Osteoblast (primary cell): ENCODE data around the gene LMO3. TPM values are rescaled to one million over a fixed set of nuclear protein-coding genes. Genes with fewer than 3 reads are reported as not detected.

Source experiments
- DNase-seq: peaks from one replicate; pipeline ENCODE4 v3.0.0; 2011; ENCODE audit warnings: low spot score, mixed read lengths; ENCODE audit not compliant: insufficient read length; ENCODE audit errors: missing footprints
- H2AFZ ChIP-seq: 2 replicates; pipeline ENCODE4 v1.6.0; 2011; ENCODE audit warnings: mild to moderate bottlenecking, low read length
- H3K27ac ChIP-seq: 2 replicates; pipeline ENCODE4 v1.5.1; 2011; ENCODE audit warnings: mild to moderate bottlenecking, low read depth, low read length, moderate library complexity
- H3K27me3 ChIP-seq: 2 replicates; pipeline ENCODE4 v1.6.0; 2012; ENCODE audit warnings: mild to moderate bottlenecking, control low read depth, inconsistent platforms, low read length, moderate library complexity; ENCODE audit not compliant: insufficient read depth
- H3K36me3 ChIP-seq: 2 replicates; pipeline ENCODE4 v1.5.1; 2011; ENCODE audit warnings: mild to moderate bottlenecking, low read length, control low read depth, moderate library complexity; ENCODE audit not compliant: insufficient read depth
- H3K4me1 ChIP-seq: 2 replicates; pipeline ENCODE4 v1.5.1; 2011; ENCODE audit warnings: mild to moderate bottlenecking, low read length, control low read depth, moderate library complexity; ENCODE audit not compliant: insufficient read depth
- H3K4me2 ChIP-seq: 2 replicates; pipeline ENCODE4 v1.6.0; 2011; ENCODE audit warnings: mild to moderate bottlenecking, low read length; ENCODE audit not compliant: insufficient read depth
- H3K4me3 ChIP-seq: fragments of 200-600 bp; sonication (generic); 3 replicates; pipeline ENCODE4 v1.5.1; 2012; ENCODE audit warnings: mild to moderate bottlenecking, low read length, inconsistent platforms; ENCODE audit not compliant: insufficient read depth
- H3K79me2 ChIP-seq: 2 replicates; pipeline ENCODE4 v1.6.0; 2012; ENCODE audit warnings: mild to moderate bottlenecking, low read length, control low read depth, inconsistent platforms; ENCODE audit not compliant: insufficient read depth
- H3K9me3 ChIP-seq: 2 replicates; pipeline ENCODE4 v1.5.1; 2011; ENCODE audit warnings: low read depth, low read length, control low read depth
- H4K20me1 ChIP-seq: 2 replicates; pipeline ENCODE4 v1.6.0; 2012; ENCODE audit warnings: mild to moderate bottlenecking, low read length, control low read depth; ENCODE audit not compliant: insufficient read depth
- CTCF ChIP-seq: IDR thresholded peaks from 2 replicates; pipeline ENCODE4 v1.5.1; 2011; ENCODE audit warnings: mild to moderate bottlenecking, low read depth, low read length, moderate library complexity; ENCODE audit errors: extremely low read depth
- total RNA-seq: library from RNA; depleted of rRNA; stranded (reverse); fragments of >200 nt; gene quantifications from 2 replicates; pipeline ENCODE4 v1.2.3, GENCODE V29; 2012

The LMO3 gene
- total RNA-seq, 1 donor: 3.3 TPM

GRCh38 chr12:16560273-16560672 is 45.7 kb downstream of the LMO3 start:
- H3K4me2 ChIP-seq: no peak overlapping the region
- no peak overlapping the region for H3K27ac ChIP-seq
- no peak overlapping the region for H3K4me3 ChIP-seq
- DNase-seq: no peak
- H3K36me3 ChIP-seq: no peaks in the 10 kb centered on the region
- no peak overlapping the region for H2AFZ ChIP-seq
- no peaks in the 10 kb centered on the region for H3K79me2 ChIP-seq
- no peaks in the 10 kb centered on the region for H3K9me3 ChIP-seq
- no peaks in the 10 kb centered on the region for H3K27me3 ChIP-seq
- no peaks in the 10 kb centered on the region for H3K4me1 ChIP-seq
- TF ChIP-seq CTCF: no peak
- no peaks in the 10 kb centered on the region for H4K20me1 ChIP-seq

- no peak for DNase-seq
- no peak for TF ChIP-seq CTCF
Measured at GRCh38 chr12:16555630-16556029, 50.3 kb downstream of the LMO3 start.

GRCh38 chr12:16553457-16553856 is 52.5 kb downstream of the LMO3 start:
- H3K4me2 ChIP-seq: no peak overlapping the region
- no peaks in the 10 kb centered on the region for H3K27me3 ChIP-seq
- no peaks in the 10 kb centered on the region for H3K9me3 ChIP-seq
- H2AFZ ChIP-seq: no peak overlapping the region
- H3K27ac ChIP-seq: no peak overlapping the region
- H3K4me3 ChIP-seq: no peak overlapping the region
- H4K20me1 ChIP-seq: no peaks in the 10 kb centered on the region
- no peaks in the 10 kb centered on the region for H3K4me1 ChIP-seq
- no peaks in the 10 kb centered on the region for H3K79me2 ChIP-seq
- H3K36me3 ChIP-seq: no peaks in the 10 kb centered on the region
- no peak for DNase-seq
- TF ChIP-seq CTCF: no peak

More at GRCh38 chr12:16555630-16556029, 50.3 kb downstream of the LMO3 start:
- Histone ChIP-seq H3K4me3 (no peak overlapping the region), H3K79me2 (no peaks in the 10 kb centered on the region), H3K4me1 (no peaks in the 10 kb centered on the region), H3K9me3 (no peaks in the 10 kb centered on the region), H4K20me1 (no peaks in the 10 kb centered on the region), H3K4me2 (no peak overlapping the region), H3K27ac (no peak overlapping the region), H3K36me3 (no peaks in the 10 kb centered on the region), H3K27me3 (no peaks in the 10 kb centered on the region), H2AFZ (no peak overlapping the region)

- no peaks in the 10 kb centered on the region for H4K20me1 ChIP-seq
- H3K9me3 ChIP-seq: no peaks in the 10 kb centered on the region
- no peak overlapping the region for H2AFZ ChIP-seq
- no peak overlapping the region for H3K4me3 ChIP-seq
- H3K36me3 ChIP-seq: no peaks in the 10 kb centered on the region
- no peaks in the 10 kb centered on the region for H3K4me1 ChIP-seq
- no peaks in the 10 kb centered on the region for H3K27me3 ChIP-seq
- no peak for DNase-seq
- H3K79me2 ChIP-seq: no peaks in the 10 kb centered on the region
- H3K27ac ChIP-seq: no peak overlapping the region
- TF ChIP-seq CTCF: no peak
- no peak overlapping the region for H3K4me2 ChIP-seq
Measured at GRCh38 chr12:16552301-16552700, 53.7 kb downstream of the LMO3 start.
